MM.1S (cell line): ENCODE measurements around the gene PLA2G15.

Source experiments
- DNase-seq: peaks from one replicate; pipeline ENCODE4 v3.0.0-alpha.2; 2015
- H2AFZ ChIP-seq: fragments of 300-600 bp; sonication (generic); 2 replicates; pipeline ENCODE4 v1.6.0; 2016; ENCODE audit warnings: antibody characterized with exemption, low read length
- H3F3A ChIP-seq: fragments of 300-600 bp; sonication (generic); 2 replicates; pipeline ENCODE4 v1.6.1; 2016; ENCODE audit warnings: mild to moderate bottlenecking, antibody characterized with exemption, low read length, moderate library complexity, mixed read lengths; ENCODE audit not compliant: insufficient read depth
- H3K27ac ChIP-seq: fragments of 300-600 bp; sonication (generic); 2 replicates; pipeline ENCODE4 v1.5.1; 2016; ENCODE audit warnings: mild to moderate bottlenecking, low read length
- H3K27me3 ChIP-seq: fragments of 300-600 bp; sonication (generic); replicated peaks from 2 replicates; pipeline ENCODE4 v1.6.0; 2016; ENCODE audit warnings: low read length; ENCODE audit not compliant: insufficient read depth
- H3K36me3 ChIP-seq: fragments of 300-600 bp; sonication (generic); replicated peaks from 2 replicates; pipeline ENCODE4 v1.6.1; 2016; ENCODE audit warnings: mild to moderate bottlenecking, low read length, mixed read lengths; ENCODE audit not compliant: insufficient read depth
- H3K4me1 ChIP-seq: fragments of 300-600 bp; sonication (generic); 2 replicates; pipeline ENCODE4 v1.6.1; 2016; ENCODE audit warnings: low read length, mixed read lengths
- H3K4me2 ChIP-seq: fragments of 300-600 bp; sonication (generic); 2 replicates; pipeline ENCODE4 v1.6.0; 2016; ENCODE audit warnings: low read depth, low read length
- H3K4me3 ChIP-seq: fragments of 300-600 bp; sonication (generic); 2 replicates; pipeline ENCODE4 v1.5.1; 2016; ENCODE audit warnings: low read length, mixed read lengths
- H3K79me2 ChIP-seq: fragments of 300-600 bp; sonication (generic); 2 replicates; pipeline ENCODE4 v1.6.1; 2016; ENCODE audit warnings: mixed run types, low read length, mixed read lengths
- H3K9ac ChIP-seq: fragments of 300-600 bp; sonication (generic); 2 replicates; pipeline ENCODE4 v1.6.1; 2016; ENCODE audit warnings: low read length, mixed read lengths
- H3K9me2 ChIP-seq: fragments of 300-600 bp; sonication (generic); replicated peaks from 2 replicates; pipeline ENCODE4 v1.6.1; 2016; ENCODE audit warnings: mild to moderate bottlenecking, low read length, mixed read lengths; ENCODE audit not compliant: insufficient read depth
- H3K9me3 ChIP-seq: fragments of 300-600 bp; sonication (generic); replicated peaks from 2 replicates; pipeline ENCODE4 v1.6.1; 2016; ENCODE audit warnings: mild to moderate bottlenecking, low read length, mixed read lengths; ENCODE audit not compliant: insufficient read depth
- H4K20me1 ChIP-seq: fragments of 300-600 bp; sonication (generic); 2 replicates; pipeline ENCODE4 v1.6.1; 2016; ENCODE audit warnings: mild to moderate bottlenecking, low read length, moderate library complexity, mixed read lengths; ENCODE audit not compliant: insufficient read depth
- CTCF ChIP-seq: fragments of 300-600 bp; sonication (generic); IDR thresholded peaks from 2 replicates; pipeline ENCODE4 v1.5.1; 2016; ENCODE audit warnings: antibody characterized with exemption, low read length, mixed read lengths
- EZH2 ChIP-seq: fragments of 300-600 bp; sonication (generic); optimal IDR thresholded peaks from 2 replicates; pipeline ENCODE3; 2017; ENCODE audit warnings: low read depth, mild to moderate bottlenecking, antibody characterized with exemption, low read length, mixed read lengths
- EZH2phosphoT487 ChIP-seq: fragments of 300-600 bp; sonication (generic); IDR thresholded peaks from 2 replicates; pipeline ENCODE4 v1.6.1; 2018; ENCODE audit warnings: antibody characterized with exemption, low read length

The PLA2G15 gene

GRCh38 chr16:68306633-68307032 is 61.5 kb downstream of the PLA2G15 start:
- Histone ChIP-seq H3K79me2 (peaks cover 83% of the 10 kb centered on the region), H3K9me2 (no peaks in the 10 kb centered on the region), H3F3A (peaks cover 30% of the 10 kb centered on the region), H3K9me3 (no peaks in the 10 kb centered on the region), H3K27ac (peak overlapping the region; percentile 27; the same call in 1 of the 2 replicates), H2AFZ (no peak overlapping the region), H3K36me3 (peaks cover 9% of the 10 kb centered on the region), H4K20me1 (no peaks in the 10 kb centered on the region), H3K4me1 (peaks cover 27% of the 10 kb centered on the region), H3K4me2 (peak overlapping the region; percentile 27; the same call in 1 of the 2 replicates), H3K4me3 (no peak overlapping the region), H3K9ac (no peak overlapping the region), H3K27me3 (no peaks in the 10 kb centered on the region)
- no peak for DNase-seq
- TF ChIP-seq EZH2phosphoT487, result no peak

GRCh38 chr16:68309799-68310198 is 64.6 kb downstream of the PLA2G15 start:
- H3K4me2 ChIP-seq, result peak overlapping the region; percentile 85
- H3K9me3 ChIP-seq, result no peaks in the 10 kb centered on the region
- no peaks in the 10 kb centered on the region for H3K27me3 ChIP-seq
- no peaks in the 10 kb centered on the region for H3K9me2 ChIP-seq
- peaks cover 31% of the 10 kb centered on the region for H3F3A ChIP-seq
- TF ChIP-seq EZH2 (no peak), CTCF (no peak), EZH2phosphoT487 (no peak)
- peak; percentile 30 for DNase-seq
- H3K79me2 ChIP-seq, result peaks cover 93% of the 10 kb centered on the region
- peak overlapping the region; percentile 81 for H3K9ac ChIP-seq
- H2AFZ ChIP-seq, result 0 out of 2 replicates have a peak overlapping the region, but pooled peaks have one; percentile 87
- peaks cover 32% of the 10 kb centered on the region for H3K4me1 ChIP-seq
- H3K4me3 ChIP-seq, result peak overlapping the region; percentile 99
- no peaks in the 10 kb centered on the region; the same call in 1 of the 2 replicates for H3K36me3 ChIP-seq
- H4K20me1 ChIP-seq, result no peaks in the 10 kb centered on the region
- peak overlapping the region; percentile 62; the same call in 1 of the 2 replicates for H3K27ac ChIP-seq

- Histone ChIP-seq H3K9ac (peak overlapping the region; percentile 81), H3K4me2 (peak overlapping the region; percentile 85), H3K27me3 (no peaks in the 10 kb centered on the region), H3K36me3 (no peaks in the 10 kb centered on the region; the same call in 1 of the 2 replicates), H3K4me3 (peak overlapping the region; percentile 99), H2AFZ (peak overlapping the region; percentile 87), H3K79me2 (peaks cover 93% of the 10 kb centered on the region), H3F3A (peaks cover 31% of the 10 kb centered on the region), H4K20me1 (no peaks in the 10 kb centered on the region), H3K4me1 (peaks cover 27% of the 10 kb centered on the region), H3K9me3 (no peaks in the 10 kb centered on the region), H3K27ac (peak overlapping the region; percentile 62; the same call in 1 of the 2 replicates), H3K9me2 (no peaks in the 10 kb centered on the region)
- no peak for DNase-seq
- TF ChIP-seq CTCF (no peak), EZH2phosphoT487 (no peak), EZH2 (no peak)
Measured at GRCh38 chr16:68310437-68310773, 65.2 kb downstream of the PLA2G15 start.
